Endothelial cell (in vitro differentiated cells): ENCODE data around the gene NRXN3. TPM values are rescaled to one million over a fixed set of nuclear protein-coding genes. Genes with fewer than 3 reads are reported as not detected.

ENCODE experiments used
- DNase-seq: peaks from one replicate; pipeline ENCODE4 v3.0.0; 2021; ENCODE audit warnings: low spot score
- H3K27ac Mint-ChIP-seq: one replicate; pipeline ENCODE4 v1.8.0; 2021; ENCODE audit warnings: mixed read lengths, inconsistent platforms; ENCODE audit not compliant: unreplicated experiment
- H3K27me3 Mint-ChIP-seq: one replicate; pipeline ENCODE4 v1.8.0; 2021; ENCODE audit warnings: mild to moderate bottlenecking, moderate library complexity, mixed read lengths, inconsistent platforms; ENCODE audit not compliant: unreplicated experiment
- H3K36me3 Mint-ChIP-seq: one replicate; pipeline ENCODE4 v1.8.0; 2021; ENCODE audit warnings: mild to moderate bottlenecking, low read depth, mixed read lengths, inconsistent platforms; ENCODE audit not compliant: unreplicated experiment
- H3K4me1 Mint-ChIP-seq: one replicate; pipeline ENCODE4 v1.8.0; 2021; ENCODE audit warnings: mild to moderate bottlenecking, mixed read lengths, inconsistent platforms; ENCODE audit not compliant: unreplicated experiment
- H3K4me3 Mint-ChIP-seq: one replicate; pipeline ENCODE4 v1.8.0; 2021; ENCODE audit warnings: mild to moderate bottlenecking, mixed read lengths, inconsistent platforms; ENCODE audit not compliant: unreplicated experiment
- H3K9me3 Mint-ChIP-seq: one replicate; pipeline ENCODE4 v1.8.0; 2021; ENCODE audit warnings: mixed read lengths, inconsistent platforms; ENCODE audit not compliant: unreplicated experiment
- CTCF ChIP-seq: fragments of 200-600 bp; sonication (generic); IDR thresholded peaks from one replicate; pipeline ENCODE4 v1.5.0; 2021; ENCODE audit warnings: antibody characterized with exemption; ENCODE audit not compliant: unreplicated experiment
- total RNA-seq: library from RNA; stranded (reverse); fragmentation: NEBNext Ultra II Directional; extraction: Animal tissue kit (Norgen Biotek cat#: 25700); gene quantifications from one replicate; pipeline ENCODE4 v1.2.1, GENCODE V29; 2021; ENCODE audit not compliant: unreplicated experiment

NRXN3 gene
- total RNA-seq, 1 donor from 2014 or later = 2.3 TPM

DNA sequence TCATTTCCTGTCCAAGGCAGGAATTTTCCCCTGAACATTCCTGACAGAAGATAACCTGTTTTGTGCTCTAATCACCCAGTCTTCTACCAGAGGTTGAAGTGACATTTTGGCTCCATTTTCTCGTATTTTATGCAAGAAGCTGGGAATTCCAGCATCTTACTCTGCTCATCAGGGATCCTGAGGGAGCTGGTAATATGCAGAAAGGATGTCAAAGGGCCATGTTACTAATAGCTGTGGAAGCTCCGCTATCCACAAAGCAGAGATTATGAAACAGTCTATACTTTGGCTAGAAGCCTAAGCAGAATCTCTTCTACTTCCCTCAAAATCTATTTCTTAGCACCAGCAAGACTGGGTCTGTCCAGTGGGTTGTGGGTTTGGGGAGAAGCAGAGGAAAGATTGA, 1428.2 kb downstream of the NRXN3 start:
- no peaks in the 10 kb centered on the region for H3K9me3 Mint-ChIP-seq
- DNase-seq = no peak
- no peak overlapping the region for H3K27ac Mint-ChIP-seq
- H3K4me3 Mint-ChIP-seq = no peak overlapping the region
- no peaks in the 10 kb centered on the region for H3K27me3 Mint-ChIP-seq
- TF ChIP-seq CTCF = no peak
- no peaks in the 10 kb centered on the region for H3K4me1 Mint-ChIP-seq
- H3K36me3 Mint-ChIP-seq = no peaks in the 10 kb centered on the region

GRCh38 chr14:79599239-79599638, 1429.1 kb downstream of the NRXN3 start:
- Mint-ChIP-seq H3K4me1 (no peaks in the 10 kb centered on the region), H3K36me3 (no peaks in the 10 kb centered on the region), H3K9me3 (no peaks in the 10 kb centered on the region), H3K4me3 (no peak overlapping the region), H3K27me3 (no peaks in the 10 kb centered on the region), H3K27ac (no peak overlapping the region)
- no peak for DNase-seq
- no peak for TF ChIP-seq CTCF

DNA sequence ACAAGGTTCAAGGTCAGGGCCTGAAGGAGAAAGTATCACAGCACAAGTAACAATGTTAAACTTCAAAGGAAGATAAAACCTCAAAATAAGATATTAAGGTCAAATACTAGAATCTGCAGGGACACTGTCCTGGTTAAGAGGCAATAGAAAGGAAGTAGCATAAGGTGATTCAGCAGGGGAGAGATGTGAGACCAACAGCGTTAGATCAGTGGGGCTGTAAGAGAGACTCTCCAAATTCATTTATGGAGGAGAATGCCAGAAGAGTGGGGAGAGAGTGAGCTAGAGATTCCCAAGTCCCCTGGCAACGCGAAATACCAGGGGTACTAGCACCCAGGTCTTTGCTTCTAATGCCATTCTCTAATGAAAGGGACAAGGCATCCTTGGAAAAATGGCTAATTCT, 1430.2 kb downstream of the NRXN3 start:
- H3K4me3 Mint-ChIP-seq = no peak overlapping the region
- no peaks in the 10 kb centered on the region for H3K4me1 Mint-ChIP-seq
- no peak for TF ChIP-seq CTCF
- no peaks in the 10 kb centered on the region for H3K9me3 Mint-ChIP-seq
- H3K36me3 Mint-ChIP-seq = no peaks in the 10 kb centered on the region
- no peak for DNase-seq
- no peaks in the 10 kb centered on the region for H3K27me3 Mint-ChIP-seq
- H3K27ac Mint-ChIP-seq = no peak overlapping the region

DNA sequence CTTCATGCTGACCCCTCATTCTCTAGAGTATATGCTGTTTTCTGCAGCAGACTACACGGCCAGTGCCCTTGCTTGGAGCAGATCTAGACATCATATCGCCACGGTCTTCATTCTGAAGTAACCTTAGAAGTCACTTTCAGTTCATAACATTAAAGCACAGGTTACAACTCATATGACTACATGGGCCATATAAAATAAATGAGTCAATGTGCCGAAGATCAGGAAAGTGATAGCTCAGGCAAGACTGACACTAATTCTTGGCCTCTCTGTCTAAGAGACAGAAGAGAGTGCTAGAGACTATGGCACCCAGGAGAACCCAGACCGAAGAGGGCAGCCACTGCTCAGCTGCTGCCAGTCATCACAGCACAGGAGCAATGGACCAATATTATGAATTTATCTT, 1431.4 kb downstream of the NRXN3 start:
- Mint-ChIP-seq H3K4me3 (no peak overlapping the region), H3K9me3 (no peaks in the 10 kb centered on the region), H3K4me1 (no peaks in the 10 kb centered on the region), H3K27me3 (no peaks in the 10 kb centered on the region), H3K27ac (no peak overlapping the region), H3K36me3 (no peaks in the 10 kb centered on the region)
- no peak for TF ChIP-seq CTCF
- no peak for DNase-seq

GRCh38 chr14:79602045-79602444, 1431.9 kb downstream of the NRXN3 start:
- no peaks in the 10 kb centered on the region for H3K9me3 Mint-ChIP-seq
- no peak for TF ChIP-seq CTCF
- no peak overlapping the region for H3K4me3 Mint-ChIP-seq
- no peak overlapping the region for H3K27ac Mint-ChIP-seq
- H3K4me1 Mint-ChIP-seq = no peaks in the 10 kb centered on the region
- no peak for DNase-seq
- H3K27me3 Mint-ChIP-seq = no peaks in the 10 kb centered on the region
- no peaks in the 10 kb centered on the region for H3K36me3 Mint-ChIP-seq
